ENCODE measurements around the gene AP3S2. TPM values are rescaled to one million over a fixed set of nuclear protein-coding genes. Genes with fewer than 3 reads are reported as not detected.
A peak's percentile ranks its signal among the peaks of the same experiment; 100 is the strongest.

Gene AP3S2
- total RNA-seq, 1 donor from 2014 or later: 39.5 TPM

GRCh38 chr15:89815769-89816168, 78.0 kb downstream of the AP3S2 start:
- H3K4me1 ChIP-seq: peaks cover 42% of the 10 kb centered on the region
- H3K36me3 ChIP-seq: no peaks in the 10 kb centered on the region
- H3K27ac ChIP-seq: no peak overlapping the region
- no peaks in the 10 kb centered on the region for H3K9me3 ChIP-seq
- TF ChIP-seq POLR2A (IDR thresholded peaks at IDR 0.05): no peak
- no peak overlapping the region for H3K4me3 ChIP-seq
- intact Hi-C loops (cut with DNase I): no loop called here
- H3K27me3 ChIP-seq: no peaks in the 10 kb centered on the region
- DNase-seq (ENCODE audit: extremely low spot score in 2 of 2): no peak

GRCh38 chr15:89814112-89814742, 79.6 kb downstream of the AP3S2 start:
- no peak for DNase-seq (ENCODE audit: extremely low spot score in 2 of 2)
- Histone ChIP-seq H3K27me3 (no peaks in the 10 kb centered on the region), H3K27ac (peak overlapping the region; percentile 72), H3K36me3 (no peaks in the 10 kb centered on the region), H3K9me3 (no peaks in the 10 kb centered on the region), H3K4me1 (peaks cover 54% of the 10 kb centered on the region), H3K4me3 (peak overlapping the region; percentile 57 to 66)
- intact Hi-C loops (cut with DNase I): no loop called here
- TF ChIP-seq CTCF (IDR thresholded peaks at IDR 0.05) (no peak), POLR2A (IDR thresholded peaks at IDR 0.05) (no peak), POLR2AphosphoS5 (IDR thresholded peaks at IDR 0.05; ENCODE audit: insufficient read depth in 1 of 2, low read depth in 1 of 2) (peak in 1 of 2 donors; percentile 14)

GRCh38 chr15:89813381-89814111, 80.2 kb downstream of the AP3S2 start:
- H3K4me1 ChIP-seq: peaks cover 61% of the 10 kb centered on the region
- no peak for TF ChIP-seq POLR2AphosphoS5 (IDR thresholded peaks at IDR 0.05; ENCODE audit: insufficient read depth in 1 of 2, low read depth in 1 of 2)
- no peak for TF ChIP-seq POLR2A (IDR thresholded peaks at IDR 0.05)
- TF ChIP-seq CTCF (IDR thresholded peaks at IDR 0.05): no peak
- DNase-seq (ENCODE audit: extremely low spot score in 2 of 2): no peak
- no peaks in the 10 kb centered on the region for H3K36me3 ChIP-seq
- intact Hi-C loops (cut with DNase I): no loop called here
- H3K9me3 ChIP-seq: no peaks in the 10 kb centered on the region
- peak overlapping the region; percentile 72 for H3K27ac ChIP-seq
- peak overlapping the region; percentile 57 to 66 for H3K4me3 ChIP-seq
- H3K27me3 ChIP-seq: no peaks in the 10 kb centered on the region

- intact Hi-C loops (cut with DNase I): no loop called here
- H3K4me3 ChIP-seq: peak overlapping the region in 1 of 2 donors; percentile 66
These were observed 80.9 kb downstream of the AP3S2 start for GRCh38 chr15:89812847-89813320.

More at GRCh38 chr15:89812847-89813320, 80.9 kb downstream of the AP3S2 start:
- TF ChIP-seq CTCF (IDR thresholded peaks at IDR 0.05) (no peak), POLR2A (IDR thresholded peaks at IDR 0.05) (no peak), POLR2AphosphoS5 (IDR thresholded peaks at IDR 0.05; ENCODE audit: insufficient read depth in 1 of 2, low read depth in 1 of 2) (no peak)
- Histone ChIP-seq H3K9me3 (no peaks in the 10 kb centered on the region), H3K27me3 (no peaks in the 10 kb centered on the region), H3K36me3 (no peaks in the 10 kb centered on the region), H3K27ac (peak overlapping the region; percentile 72), H3K4me1 (peaks cover 62% of the 10 kb centered on the region)
- DNase-seq (ENCODE audit: extremely low spot score in 2 of 2): no peak

Data from vagina (tissue), 2 donors.